ENCODE data around the gene NUP160.

Gene NUP160

GRCh38 chr11:47731475-47731874 lies 116.7 kb downstream of the NUP160 start:
- Histone ChIP-seq H3K27me3 (ENCODE audit: insufficient read depth, low read depth) (no peaks in the 10 kb centered on the region), H3K4me1 (ENCODE audit: low read depth, poor library complexity, severe bottlenecking) (no peaks in the 10 kb centered on the region), H3K9ac (no peak overlapping the region), H3K27ac (no peak overlapping the region), H3K36me3 (ENCODE audit: insufficient read depth) (peaks cover 54% of the 10 kb centered on the region; the same call in 1 of the 2 replicates), H4K20me1 (ENCODE audit: insufficient read depth) (0 out of 2 replicates have a peak, but pooled peaks cover 5% of the 10 kb centered on the region), H2AFZ (ENCODE audit: low read depth) (no peak overlapping the region), H3K4me2 (no peak overlapping the region), H3K79me2 (ENCODE audit: insufficient read depth, low read depth) (peaks cover 5% of the 10 kb centered on the region; the same call in 1 of the 2 replicates), H3K4me3 (IDR thresholded peaks at IDR 0.05; ENCODE audit: insufficient read depth, low read depth, low read length) (no peak overlapping the region)
- TF ChIP-seq CTCF (conservative IDR thresholded peaks at IDR 0.05; ENCODE audit: low read depth, low read length): no peak

All from KMS-11 (cell line).